MM.1S (cell line): ENCODE results near the gene SCGB1A1.

ENCODE experiments used
- CTCF ChIP-seq: fragments of 300-600 bp; sonication (generic); IDR thresholded peaks from 2 replicates; pipeline ENCODE4 v1.5.1; 2016; ENCODE audit warnings: antibody characterized with exemption, low read length, mixed read lengths
- EZH2 ChIP-seq: fragments of 300-600 bp; sonication (generic); optimal IDR thresholded peaks from 2 replicates; pipeline ENCODE3; 2017; ENCODE audit warnings: low read depth, mild to moderate bottlenecking, antibody characterized with exemption, low read length, mixed read lengths
- EZH2phosphoT487 ChIP-seq: fragments of 300-600 bp; sonication (generic); IDR thresholded peaks from 2 replicates; pipeline ENCODE4 v1.6.1; 2018; ENCODE audit warnings: antibody characterized with exemption, low read length

- no peak for TF ChIP-seq CTCF
- no peak for TF ChIP-seq EZH2
- no peak for TF ChIP-seq EZH2phosphoT487
Observed at GRCh38 chr11:62392506-62392905, 26.3 kb upstream of the SCGB1A1 start.
